WI38 (cell line): ENCODE measurements around the gene RNF224.
A peak's percentile ranks its signal among the peaks of the same experiment; 100 is the strongest.

Experiments used
- H3K4me3 ChIP-seq: 2 replicates; pipeline ENCODE4 v1.5.1; 2011; ENCODE audit warnings: low read depth, mild to moderate bottlenecking, control low read depth, low read length
- CTCF ChIP-seq: IDR thresholded peaks from 2 replicates; pipeline ENCODE4 v1.5.1; 2012; ENCODE audit warnings: low read depth, mild to moderate bottlenecking, control low read depth, low read length

Gene RNF224

GRCh38 chr9:137240841-137241489 is 13.7 kb downstream of the RNF224 start, which contains the start of gene TUBB4B:
TUBB4B (plus strand) TSS chr9:137241287; CDS start chr9:137241361, 74 bp downstream.
- no peak for TF ChIP-seq CTCF
- H3K4me3 ChIP-seq = peak within 1 kb of the TSS; percentile 90

- peak overlapping the region; percentile 90 for H3K4me3 ChIP-seq
- TF ChIP-seq CTCF = no peak
Observed at GRCh38 chr9:137241490-137242268, 14.4 kb downstream of the RNF224 start.

GRCh38 chr9:137242269-137243203 is 15.2 kb downstream of the RNF224 start:
- TF ChIP-seq CTCF = no peak
- peak overlapping the region; percentile 90 for H3K4me3 ChIP-seq

- H3K4me3 ChIP-seq = peak overlapping the region; percentile 90; the same call in 1 of the 2 replicates
Observed at GRCh38 chr9:137243266-137243625, 15.9 kb downstream of the RNF224 start.

GRCh38 chr9:137243626-137244485 is 16.6 kb downstream of the RNF224 start:
- H3K4me3 ChIP-seq = no peak overlapping the region
- TF ChIP-seq CTCF = no peak

GRCh38 chr9:137244486-137245449 is 17.5 kb downstream of the RNF224 start:
- no peak for TF ChIP-seq CTCF
- no peak overlapping the region for H3K4me3 ChIP-seq
